NK-92 (cell line): ENCODE results near the gene CEP41.

Experiments used
- DNase-seq: peaks from one replicate; lab custom pipeline; 2025; ENCODE audit not compliant: unreplicated experiment; lab: John Stamatoyannopoulos, UW

Gene CEP41

DNA sequence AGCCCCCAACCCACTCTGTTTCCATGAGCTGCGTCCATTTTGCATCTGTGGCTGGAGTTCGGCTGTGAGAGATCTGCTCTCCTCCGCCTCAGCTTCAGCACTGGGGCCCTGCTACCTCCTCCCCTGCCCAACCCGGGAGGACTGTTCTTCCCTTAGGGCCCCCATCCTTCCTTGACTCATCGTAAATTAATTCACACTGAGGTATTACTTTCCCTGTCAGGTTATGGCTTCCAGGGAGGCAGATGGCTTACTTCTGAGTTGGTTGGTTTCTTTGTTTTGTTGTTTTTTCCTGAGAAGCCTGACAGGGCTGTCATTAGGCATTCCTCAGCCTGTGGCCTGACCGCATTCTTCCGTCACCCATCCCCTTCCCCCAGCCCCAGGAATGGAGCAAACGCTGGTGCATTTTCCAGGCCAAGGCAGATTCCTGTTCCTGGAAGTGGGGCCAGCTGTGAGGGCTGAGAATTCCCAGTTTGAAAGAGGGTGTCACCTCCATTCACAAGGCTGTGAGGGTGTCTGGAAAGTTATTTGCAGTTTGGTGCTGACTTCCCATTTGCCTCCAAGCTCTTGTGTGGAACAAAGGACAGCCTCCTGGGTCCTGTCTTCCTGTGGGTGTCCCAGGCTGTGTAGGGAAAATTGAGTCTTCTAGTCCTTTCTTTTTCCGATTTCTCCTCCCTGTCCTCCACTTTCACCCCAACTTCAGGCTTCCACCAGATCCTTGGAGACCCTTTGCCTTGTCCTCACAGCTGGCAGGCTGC lies 84.5 kb downstream of the CEP41 start:
- DNase-seq: no peak

DNA sequence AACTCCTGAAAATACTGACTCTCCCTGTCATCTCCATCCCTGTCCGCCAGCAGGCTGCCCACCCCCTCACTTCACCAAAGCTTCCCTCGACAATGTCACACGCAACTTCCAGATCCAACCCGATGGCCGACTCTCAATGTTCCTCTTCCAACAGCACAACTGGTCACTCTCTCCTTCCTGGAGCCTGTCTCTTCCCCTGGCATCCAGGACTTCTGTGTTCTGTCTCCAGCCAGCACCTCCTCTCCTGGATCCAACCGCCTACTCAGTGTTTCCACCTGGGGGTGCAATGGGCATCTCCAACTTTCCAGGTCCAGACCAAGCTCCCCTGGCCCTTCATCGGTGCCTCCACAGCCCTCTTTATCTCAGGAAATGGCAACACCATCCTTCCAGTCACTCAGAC lies 87.6 kb downstream of the CEP41 start:
- no peak for DNase-seq

DNA sequence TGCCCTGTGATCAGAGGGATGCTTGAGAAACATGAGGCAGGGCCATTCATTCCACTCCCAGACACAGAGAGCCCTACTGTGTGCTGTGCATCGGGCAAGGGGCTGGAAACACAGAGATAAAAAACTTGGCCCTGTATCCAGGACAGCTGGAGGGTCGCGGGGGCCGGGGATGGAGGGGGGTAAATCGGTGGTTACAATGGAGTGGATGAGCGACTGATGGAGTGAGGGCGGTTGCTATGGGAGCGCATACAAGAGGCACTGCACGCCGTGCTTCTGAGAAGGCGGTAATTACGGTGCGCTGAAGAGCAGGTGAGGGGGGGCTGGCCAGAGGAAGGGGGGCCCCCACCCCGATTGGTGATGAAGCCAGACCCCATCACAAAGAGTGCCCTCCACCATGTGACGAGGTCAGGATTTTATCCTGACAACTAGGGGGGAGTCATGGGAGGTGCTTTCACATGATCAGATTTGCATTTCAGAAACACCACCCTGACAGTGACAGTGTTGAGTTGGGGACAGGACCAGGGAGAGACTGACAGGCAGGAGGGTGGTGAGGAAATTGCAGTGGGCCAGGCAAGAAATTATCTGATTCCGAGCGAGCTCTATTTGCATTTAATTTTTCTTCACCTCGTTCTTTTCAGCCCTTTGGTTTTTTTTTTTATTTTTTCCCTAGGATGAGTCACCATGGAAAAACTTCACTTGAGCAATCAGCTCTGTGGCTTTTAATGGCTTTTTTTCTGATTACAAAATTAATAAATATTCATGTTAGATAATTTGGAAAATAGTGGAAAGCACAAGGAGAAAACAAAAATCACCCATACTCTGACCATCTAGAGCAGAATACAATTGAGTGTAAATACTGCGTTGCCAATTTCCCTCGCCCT lies 88.4 kb downstream of the CEP41 start:
- DNase-seq: no peak

DNA sequence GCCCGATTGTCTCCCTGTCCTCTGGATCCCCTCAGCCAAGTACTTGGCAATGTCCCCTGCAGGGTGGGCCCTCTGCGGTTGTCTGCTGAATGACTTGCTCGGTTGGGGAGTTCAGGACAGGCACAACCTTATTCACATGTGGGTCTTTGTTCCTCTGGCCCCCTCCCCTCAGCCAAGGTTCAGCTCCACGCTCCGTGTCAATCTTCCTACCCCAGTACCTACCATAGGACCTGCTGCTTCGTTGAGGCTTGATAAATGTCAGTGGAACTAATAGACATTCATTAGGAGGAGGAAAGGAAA lies 89.1 kb downstream of the CEP41 start:
- DNase-seq: no peak

DNA sequence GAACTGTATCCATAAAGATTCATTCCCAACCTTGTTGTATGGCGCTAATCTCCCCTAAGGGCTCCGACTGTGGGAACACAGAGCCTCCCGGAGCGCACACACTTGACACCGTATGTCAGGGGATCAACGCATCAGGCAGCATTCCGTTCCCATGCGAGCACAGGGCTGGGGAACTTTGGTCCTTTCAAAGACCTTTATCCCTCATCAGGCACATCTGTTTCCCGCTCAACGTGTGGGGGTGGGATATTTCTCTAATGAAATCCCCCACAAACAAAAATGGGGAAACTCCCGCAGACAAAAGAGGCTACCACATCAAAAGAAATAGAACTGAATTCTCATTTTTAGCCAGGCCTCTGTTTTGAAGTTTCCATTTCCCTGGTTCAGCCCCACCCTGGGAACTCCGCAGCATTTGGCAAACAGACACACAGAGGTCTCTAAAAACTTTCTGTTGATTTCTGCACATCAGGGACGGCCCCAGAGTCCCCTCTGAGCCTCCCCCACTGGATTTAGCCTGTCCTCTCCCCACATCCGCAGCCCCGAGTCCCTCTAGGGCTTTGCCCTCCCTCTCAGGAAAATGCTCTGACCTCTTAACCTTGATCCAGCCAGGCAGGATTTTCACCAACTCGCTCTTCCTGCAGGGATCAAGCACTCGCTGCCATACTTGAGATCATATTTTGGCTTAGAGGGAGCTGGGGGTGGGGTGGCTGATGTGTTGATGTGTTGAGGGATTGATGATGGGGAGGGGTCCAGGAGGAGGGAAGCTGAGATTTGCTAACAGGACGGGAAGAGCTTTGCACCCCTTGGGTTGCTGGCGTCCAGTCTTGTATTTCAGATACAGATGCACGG lies 89.6 kb downstream of the CEP41 start:
- no peak for DNase-seq

DNA sequence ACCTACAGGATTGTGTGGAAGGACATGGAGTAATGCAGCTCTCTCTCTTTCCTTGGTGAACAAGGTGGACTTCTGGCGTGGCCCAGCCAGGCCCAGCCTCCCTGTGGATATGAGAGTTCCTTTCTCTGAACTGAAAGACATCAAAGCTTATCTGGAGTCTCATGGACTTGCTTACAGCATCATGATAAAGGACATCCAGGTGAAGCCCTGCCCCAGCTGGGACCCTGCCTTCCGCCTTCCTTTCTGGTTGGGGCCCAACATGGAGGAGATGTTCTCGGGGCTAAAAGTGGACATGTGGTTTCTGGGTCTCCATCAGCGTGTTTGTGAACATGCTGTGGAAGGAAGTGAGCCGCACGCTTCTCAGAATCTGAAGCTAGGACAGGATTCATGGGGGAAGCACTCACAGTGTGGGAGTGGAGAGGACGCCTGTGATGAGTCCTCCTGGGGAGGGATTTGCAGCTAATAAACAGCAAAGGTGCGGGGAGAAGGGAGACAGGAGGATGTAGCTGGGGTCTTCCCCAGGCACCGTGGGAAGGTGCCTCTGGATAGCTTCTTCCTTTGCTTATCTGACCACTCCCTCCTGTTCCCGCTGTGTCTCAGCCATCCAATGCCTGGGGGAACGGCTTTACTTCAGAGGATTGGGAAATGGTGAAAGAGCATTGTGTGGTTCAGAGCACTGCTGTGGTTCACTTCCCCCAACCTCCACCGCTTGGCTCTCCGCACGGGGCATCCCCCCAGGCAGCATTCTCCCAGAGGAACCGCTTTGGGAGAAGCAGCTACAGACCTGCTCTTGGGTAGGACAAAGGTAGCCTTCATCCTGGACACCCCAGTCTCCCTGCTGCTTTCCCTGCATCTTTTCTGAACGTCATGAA lies 90.7 kb downstream of the CEP41 start:
- DNase-seq: no peak

DNA sequence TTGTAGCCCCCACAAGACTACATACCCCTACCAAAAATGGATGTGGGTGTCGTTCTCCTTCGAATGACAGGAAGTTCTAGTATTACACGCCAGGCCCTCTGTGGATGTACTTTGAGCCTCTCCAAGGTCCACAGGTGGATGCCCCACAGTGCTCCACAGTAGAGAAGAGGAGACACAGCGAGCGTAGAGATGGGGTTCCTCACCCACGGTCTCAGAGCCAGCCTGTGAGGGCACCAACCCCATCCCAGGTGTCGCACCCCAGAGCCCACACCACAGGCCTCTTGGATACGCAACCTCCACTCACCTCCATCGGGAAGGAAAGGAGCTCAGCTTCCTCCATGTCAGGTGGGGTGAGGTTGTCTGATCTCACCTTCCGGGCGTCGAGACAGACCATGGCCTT lies 93.9 kb downstream of the CEP41 start:
- DNase-seq: no peak

DNA sequence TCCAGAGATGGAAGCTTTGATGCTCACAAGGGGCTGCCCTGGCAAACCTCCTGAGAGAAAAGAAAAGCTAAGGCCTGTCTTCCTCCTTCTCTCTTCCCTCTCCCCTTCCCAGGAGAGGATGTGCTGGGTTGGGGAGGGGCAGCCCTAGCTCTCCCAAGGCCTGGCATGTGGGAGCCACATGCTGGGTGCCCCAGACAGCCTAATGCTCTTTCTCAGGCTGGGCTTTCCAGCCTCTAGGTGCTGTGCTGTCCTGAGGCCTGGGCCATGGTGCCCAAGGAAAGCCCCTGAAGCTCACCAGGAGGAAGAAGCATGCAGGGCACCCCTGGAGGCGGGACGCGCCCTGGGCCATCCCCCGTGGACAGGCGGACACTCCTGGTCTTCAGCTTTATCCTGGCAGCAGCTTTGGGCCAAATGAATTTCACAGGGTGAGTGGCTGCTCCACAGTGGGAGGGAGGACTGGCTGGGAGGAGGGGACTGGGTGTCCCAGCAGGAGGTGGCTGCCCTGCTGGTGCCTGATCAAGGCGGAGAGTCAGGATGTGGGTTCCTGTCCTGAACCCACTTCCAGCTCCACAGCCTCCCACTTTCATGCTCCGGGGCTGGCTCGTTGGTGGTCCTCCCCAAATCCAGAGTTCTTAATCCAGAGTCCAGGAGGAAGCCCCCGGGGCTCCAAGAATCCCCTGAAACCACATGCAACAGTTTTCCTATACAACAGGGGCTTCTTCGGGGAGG lies 94.5 kb downstream of the CEP41 start:
- DNase-seq: no peak

DNA sequence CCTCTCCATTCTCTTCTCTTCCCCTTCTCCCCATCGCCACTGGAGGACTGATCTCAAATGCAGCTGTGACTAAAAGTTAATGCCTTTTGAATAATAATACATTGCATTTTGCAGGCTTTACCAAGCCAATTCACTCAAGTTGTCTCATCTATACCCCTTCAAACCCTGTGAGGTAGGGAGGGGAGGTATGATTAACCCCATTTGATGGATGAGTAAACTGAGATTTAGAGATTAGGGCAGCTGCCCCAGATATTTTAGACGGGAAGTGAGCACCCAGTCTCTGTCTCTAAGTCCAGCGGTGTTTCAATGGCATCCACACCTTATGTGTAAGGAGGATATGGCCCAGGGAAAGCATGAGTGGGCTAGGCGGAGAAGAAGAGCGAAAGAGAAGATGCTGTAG lies 95.1 kb downstream of the CEP41 start:
- DNase-seq: no peak

DNA sequence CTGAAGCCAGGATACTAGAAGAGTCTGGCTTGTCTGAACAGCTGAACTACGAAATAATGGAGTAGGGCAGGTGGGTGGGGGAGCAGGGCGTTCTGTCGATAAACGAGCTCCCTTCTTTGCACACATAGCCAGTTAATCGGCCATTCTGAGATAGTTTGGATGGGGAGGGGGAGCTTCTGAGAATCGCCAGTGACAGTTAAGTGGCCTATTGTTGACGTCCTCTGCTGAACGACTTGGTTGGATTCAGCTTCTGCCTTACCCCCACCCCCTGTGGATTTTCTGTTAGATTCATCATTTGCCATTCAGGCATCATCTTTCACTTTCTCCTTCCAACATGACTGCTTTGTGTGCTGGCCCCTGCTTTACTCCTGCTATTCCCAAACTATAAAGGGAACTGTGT lies 95.7 kb downstream of the CEP41 start:
- no peak for DNase-seq

DNA sequence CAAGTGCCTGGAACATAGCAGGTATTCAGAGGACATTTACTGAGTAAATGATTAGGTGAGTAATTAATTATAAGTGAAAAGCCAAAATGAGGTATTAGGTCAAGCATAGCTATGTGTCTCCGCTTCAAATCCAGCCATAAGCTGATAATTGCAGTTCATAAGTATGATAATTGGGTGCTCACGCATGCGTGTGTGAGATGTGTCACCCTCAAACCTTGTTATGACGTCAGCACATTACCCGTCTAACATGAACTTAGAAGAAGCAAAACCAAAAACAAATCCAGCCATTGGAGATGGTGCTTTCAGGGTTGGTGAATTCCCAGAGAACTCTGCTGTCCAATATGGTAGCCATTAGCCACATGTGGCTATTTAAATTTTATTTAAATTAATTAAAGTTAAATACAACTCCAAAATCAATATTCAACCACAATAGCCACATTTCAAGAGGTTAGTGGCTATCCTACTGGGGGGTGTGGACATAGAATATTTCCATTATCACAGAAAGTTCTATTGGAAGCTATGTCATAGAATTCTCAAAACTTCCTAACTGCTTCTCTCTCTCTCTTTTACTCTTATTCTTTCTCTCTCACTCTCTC lies 96.4 kb downstream of the CEP41 start, which contains the start of gene CPA5:
CPA5 (plus strand) TSS at position 546 of the 596 bp plus-strand sequence. CDS start 1,670 bp downstream, outside the sequence.
- no peak for DNase-seq
